Skin of body (tissue), 2 donors: ENCODE data around the gene CERK. TPM values are rescaled to one million over a fixed set of nuclear protein-coding genes. Genes with fewer than 3 reads are reported as not detected.

ENCODE experiments used
- DNase-seq: peaks from one replicate; lab custom pipeline; 2025; lab: John Stamatoyannopoulos, UW
- total RNA-seq: library from RNA; depleted of rRNA; stranded (reverse); fragments of >200 nt; gene quantifications from one replicate; pipeline ENCODE4 v1.2.3, GENCODE V29; 2014

Gene CERK
- total RNA-seq, 1 donor from 2014 or later: 21.7 TPM

- no peak for DNase-seq
Observed at GRCh38 chr22:46766611-46767010, 28.6 kb upstream of the CERK start.

GRCh38 chr22:46764779-46765485, 26.9 kb upstream of the CERK start:
- DNase-seq: no peak

- DNase-seq: no peak
Observed at GRCh38 chr22:46764140-46764680, 26.2 kb upstream of the CERK start.

- peak; percentile 19 for DNase-seq
Observed at GRCh38 chr22:46763051-46763705, 25.1 kb upstream of the CERK start.

- DNase-seq: peak; percentile 89
Observed at GRCh38 chr22:46762238-46763050, 24.4 kb upstream of the CERK start, which contains the start of gene TBC1D22A. Gene TBC1D22A (plus strand): TSS chr22:46762650. CDS start chr22:46762787, 137 bp downstream.

- no peak for DNase-seq
Observed at GRCh38 chr22:46761539-46762237, 23.6 kb upstream of the CERK start.

- no peak for DNase-seq
Observed at GRCh38 chr22:46761017-46761416, 23.0 kb upstream of the CERK start.

GRCh38 chr22:46758867-46759290, 20.8 kb upstream of the CERK start:
- no peak for DNase-seq

- no peak for DNase-seq
Observed at GRCh38 chr22:46758121-46758520, 20.1 kb upstream of the CERK start.

- no peak for DNase-seq
Observed at GRCh38 chr22:46757104-46757503, 19.1 kb upstream of the CERK start.

GRCh38 chr22:46756097-46756496, 18.0 kb upstream of the CERK start:
- DNase-seq: no peak

- no peak for DNase-seq
Observed at GRCh38 chr22:46755525-46755924, 17.5 kb upstream of the CERK start.

GRCh38 chr22:46754826-46755225, 16.8 kb upstream of the CERK start:
- no peak for DNase-seq

GRCh38 chr22:46754110-46754799, 16.2 kb upstream of the CERK start:
- peak; percentile 65 for DNase-seq

GRCh38 chr22:46753761-46754109, 15.7 kb upstream of the CERK start:
- no peak for DNase-seq

GRCh38 chr22:46753360-46753759, 15.3 kb upstream of the CERK start:
- DNase-seq: no peak

GRCh38 chr22:46752988-46753310, 14.9 kb upstream of the CERK start:
- no peak for DNase-seq

GRCh38 chr22:46752286-46752987, 14.4 kb upstream of the CERK start:
- DNase-seq: no peak

GRCh38 chr22:46750863-46751443, 12.9 kb upstream of the CERK start:
- DNase-seq: no peak

GRCh38 chr22:46750530-46750800, 12.4 kb upstream of the CERK start:
- DNase-seq: no peak
